Gastrocnemius medialis (tissue), 4 donors: ENCODE results near the gene PCP4L1.

Experiments used
- POLR2A ChIP-seq, 2 donors: fragments of 450-650 bp; IDR thresholded peaks; one replicate each; pipeline ENCODE4 v1.6.1; 2017; ENCODE audit warnings: antibody characterized with exemption in 2 of 2, mild to moderate bottlenecking in 2 of 2, moderate library complexity in 2 of 2
- TF ChIP-seq, protein P1 (sequence below), 5 experiments: fragments of 450-650 bp in 3 of 5; fragments of 200-600 bp in 2 of 5; sonication (generic) in 2 of 5; IDR thresholded peaks in 4 of 5; conservative IDR thresholded peaks in 1 of 5; 1 replicate in 4 of 5; 2 replicates in 1 of 5; pipeline ENCODE4 v1.5.1; 2016 to 2019; ENCODE audit warnings: antibody characterized with exemption in 5 of 5, mild to moderate bottlenecking in 3 of 5, moderate library complexity in 3 of 5

DNA sequence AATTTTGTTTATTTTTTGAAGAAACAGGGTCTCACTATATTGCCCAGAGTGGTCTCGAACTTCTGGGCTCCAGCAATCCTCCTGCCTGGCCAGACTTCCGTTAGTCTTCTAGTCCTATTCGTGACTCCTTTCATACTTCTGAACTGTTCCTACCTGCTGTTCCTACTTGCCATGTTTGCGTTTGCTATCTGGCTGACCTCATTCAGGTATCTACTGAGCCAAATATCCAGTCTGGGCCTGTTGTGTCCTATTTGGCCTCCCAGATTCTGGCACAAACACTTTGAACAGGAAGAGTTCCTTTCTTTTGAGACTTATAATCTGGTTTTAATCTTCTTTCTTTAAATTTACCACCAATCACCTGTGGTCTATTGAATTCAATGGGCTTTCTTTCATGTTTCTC, 13.7 kb upstream of the PCP4L1 start:
- TF ChIP-seq POLR2A (IDR thresholded peaks at IDR 0.05) = no peak
- TF ChIP-seq, protein P1, sequence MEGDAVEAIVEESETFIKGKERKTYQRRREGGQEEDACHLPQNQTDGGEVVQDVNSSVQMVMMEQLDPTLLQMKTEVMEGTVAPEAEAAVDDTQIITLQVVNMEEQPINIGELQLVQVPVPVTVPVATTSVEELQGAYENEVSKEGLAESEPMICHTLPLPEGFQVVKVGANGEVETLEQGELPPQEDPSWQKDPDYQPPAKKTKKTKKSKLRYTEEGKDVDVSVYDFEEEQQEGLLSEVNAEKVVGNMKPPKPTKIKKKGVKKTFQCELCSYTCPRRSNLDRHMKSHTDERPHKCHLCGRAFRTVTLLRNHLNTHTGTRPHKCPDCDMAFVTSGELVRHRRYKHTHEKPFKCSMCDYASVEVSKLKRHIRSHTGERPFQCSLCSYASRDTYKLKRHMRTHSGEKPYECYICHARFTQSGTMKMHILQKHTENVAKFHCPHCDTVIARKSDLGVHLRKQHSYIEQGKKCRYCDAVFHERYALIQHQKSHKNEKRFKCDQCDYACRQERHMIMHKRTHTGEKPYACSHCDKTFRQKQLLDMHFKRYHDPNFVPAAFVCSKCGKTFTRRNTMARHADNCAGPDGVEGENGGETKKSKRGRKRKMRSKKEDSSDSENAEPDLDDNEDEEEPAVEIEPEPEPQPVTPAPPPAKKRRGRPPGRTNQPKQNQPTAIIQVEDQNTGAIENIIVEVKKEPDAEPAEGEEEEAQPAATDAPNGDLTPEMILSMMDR (IDR thresholded peaks at IDR 0.05 in 4 of 5, conservative IDR thresholded peaks at IDR 0.05 in 1 of 5) = no peak
